ENCODE measurements around the gene RELL2. TPM values are rescaled to one million over a fixed set of nuclear protein-coding genes. Genes with fewer than 3 reads are reported as not detected.

The RELL2 gene
- 1 to 10 TPM; 1.2 to 6.5 TPM for total RNA-seq
- 1 to 10 TPM; 5.9 to 6.9 TPM for polyA plus RNA-seq
- long read RNA-seq, donor 1, result 0 reads
- long read RNA-seq, donor 2, result 0 reads
- long read RNA-seq, donor 3, result 0 reads
- long read RNA-seq, donor 4, result 0 reads
- long read RNA-seq, donor 5, result 0 reads

GRCh38 chr5:141636413-141637122 is at the start of gene RELL2, which contains the start of gene HDAC3:
TSS of gene RELL2 (plus strand) at chr5:141636997. CDS start at chr5:141638226, 1,229 bp downstream.
TSS of gene HDAC3 (minus strand) at chr5:141636849. CDS start at chr5:141636790, 59 bp downstream.
- Histone ChIP-seq H3K27me3 (ENCODE audit: control insufficient read depth in 3 of 3, insufficient read depth in 3 of 3, low read length in 2 of 3) (peaks cover 0 to 15% (median 14%) of the 10 kb centered on the region in 3 donors), H3K27ac (ENCODE audit: low read depth in 1 of 2, low read length in 1 of 2) (peak within 1 kb of the TSS; percentile 34 to 82), H3K4me1 (ENCODE audit: control insufficient read depth in 5 of 5, insufficient read depth in 5 of 5, low read length in 5 of 5) (peaks cover 0 to 23% (median 8%) of the 10 kb centered on the region in 5 donors), H3K9ac (ENCODE audit: insufficient read depth in 1 of 2, low read length in 2 of 2) (peak within 1 kb of the TSS; percentile 91 to 93), H3K36me3 (ENCODE audit: control insufficient read depth in 4 of 4, insufficient read depth in 4 of 4, low read length in 4 of 4) (peaks cover 0 to 7% (median 6%) of the 10 kb centered on the region in 4 donors), H3K4me3 (peak within 1 kb of the TSS; percentile 77), H3K9me3 (ENCODE audit: control insufficient read depth in 4 of 4, insufficient read depth in 3 of 4, low read length in 3 of 4) (no peaks in the 10 kb centered on the region)
- peak; percentile 92 to 95 (median 94) for DNase-seq
- peak; percentile 99 for ATAC-seq (ENCODE audit: insufficient read depth, low FRiP score)
- 0 to 1% methylated on average over 53 to 55 of the region's 55 CpGs for WGBS, 2 donors
- TF ChIP-seq CTCF (IDR thresholded peaks at IDR 0.05; ENCODE audit: control extremely low read depth, extremely low read depth), result no peak

GRCh38 chr5:141590127-141590526 is 46.7 kb upstream of the RELL2 start:
- Histone ChIP-seq H3K4me1 (ENCODE audit: control insufficient read depth in 5 of 5, insufficient read depth in 5 of 5, low read length in 5 of 5) (no peaks in the 10 kb centered on the region), H3K27me3 (ENCODE audit: control insufficient read depth in 3 of 3, insufficient read depth in 3 of 3, low read length in 2 of 3) (no peaks in the 10 kb centered on the region), H3K9ac (ENCODE audit: insufficient read depth in 1 of 2, low read length in 2 of 2) (no peak overlapping the region), H3K27ac (ENCODE audit: low read depth in 1 of 2, low read length in 1 of 2) (no peak overlapping the region), H3K9me3 (ENCODE audit: control insufficient read depth in 4 of 4, insufficient read depth in 3 of 4, low read length in 3 of 4) (no peaks in the 10 kb centered on the region), H3K4me3 (no peak overlapping the region), H3K36me3 (ENCODE audit: control insufficient read depth in 4 of 4, insufficient read depth in 4 of 4, low read length in 4 of 4) (peaks cover 6 to 22% (median 11%) of the 10 kb centered on the region in 4 donors)
- ATAC-seq (ENCODE audit: insufficient read depth, low FRiP score) (no peak), DNase-seq (no peak)
- no peak for TF ChIP-seq CTCF (IDR thresholded peaks at IDR 0.05; ENCODE audit: control extremely low read depth, extremely low read depth)
- 54 to 80% methylated on average over 2 of the region's 2 CpGs for WGBS, 2 donors

- Histone ChIP-seq H3K27ac (ENCODE audit: low read depth in 1 of 2, low read length in 1 of 2) (no peak overlapping the region), H3K9ac (ENCODE audit: insufficient read depth in 1 of 2, low read length in 2 of 2) (no peak overlapping the region), H3K27me3 (ENCODE audit: control insufficient read depth in 3 of 3, insufficient read depth in 3 of 3, low read length in 2 of 3) (no peaks in the 10 kb centered on the region), H3K4me3 (no peak overlapping the region), H3K9me3 (ENCODE audit: control insufficient read depth in 4 of 4, insufficient read depth in 3 of 4, low read length in 3 of 4) (no peaks in the 10 kb centered on the region), H3K4me1 (ENCODE audit: control insufficient read depth in 5 of 5, insufficient read depth in 5 of 5, low read length in 5 of 5) (peaks cover 0 to 26% (median 0%) of the 10 kb centered on the region in 5 donors), H3K36me3 (ENCODE audit: control insufficient read depth in 4 of 4, insufficient read depth in 4 of 4, low read length in 4 of 4) (peaks cover 0 to 5% (median under 1%) of the 10 kb centered on the region in 4 donors)
- TF ChIP-seq CTCF (IDR thresholded peaks at IDR 0.05; ENCODE audit: control extremely low read depth, extremely low read depth), result no peak
- DNase-seq (no peak), ATAC-seq (ENCODE audit: insufficient read depth, low FRiP score) (no peak)
- WGBS, 2 donors, result 94 to 98% methylated on average over 1 of the region's 1 CpG
Measured at GRCh38 chr5:141596867-141597266, 39.9 kb upstream of the RELL2 start.

Measured in lung (tissue), 16 donors.